NOMO-1 treated with DMSO at 0.1 percent for 48 hours (cell line): ENCODE data around the gene PLA2G15.
"Not testable (repeated sequence)": the region's sequence is repeated elsewhere in the genome, so short reads cannot be mapped to it uniquely, and the experiment has no call there.

ENCODE experiments used
- DNase-seq: peaks from one replicate; lab custom pipeline; 2025; ENCODE audit not compliant: unreplicated experiment; lab: John Stamatoyannopoulos, UW

PLA2G15 gene

DNA sequence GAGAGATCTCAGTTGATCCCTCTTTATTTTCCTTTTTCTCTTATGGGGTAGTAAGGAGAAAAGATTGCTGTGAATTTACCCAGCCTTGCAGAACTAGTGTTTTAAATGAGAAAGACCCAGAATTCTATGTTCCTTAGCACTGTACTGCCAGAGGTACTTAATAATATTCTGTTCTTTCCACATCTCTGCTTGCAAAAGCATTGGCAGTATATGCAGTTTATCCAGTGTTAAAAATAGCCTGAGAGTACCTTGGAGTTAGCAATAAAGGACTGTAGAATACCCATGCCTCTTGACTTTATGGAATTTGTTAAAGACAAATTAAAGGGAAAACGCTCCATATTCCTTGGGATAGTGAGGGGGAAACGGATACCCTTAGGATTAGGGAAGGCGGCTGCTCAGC, 31.1 kb downstream of the PLA2G15 start:
- no peak for DNase-seq

DNA sequence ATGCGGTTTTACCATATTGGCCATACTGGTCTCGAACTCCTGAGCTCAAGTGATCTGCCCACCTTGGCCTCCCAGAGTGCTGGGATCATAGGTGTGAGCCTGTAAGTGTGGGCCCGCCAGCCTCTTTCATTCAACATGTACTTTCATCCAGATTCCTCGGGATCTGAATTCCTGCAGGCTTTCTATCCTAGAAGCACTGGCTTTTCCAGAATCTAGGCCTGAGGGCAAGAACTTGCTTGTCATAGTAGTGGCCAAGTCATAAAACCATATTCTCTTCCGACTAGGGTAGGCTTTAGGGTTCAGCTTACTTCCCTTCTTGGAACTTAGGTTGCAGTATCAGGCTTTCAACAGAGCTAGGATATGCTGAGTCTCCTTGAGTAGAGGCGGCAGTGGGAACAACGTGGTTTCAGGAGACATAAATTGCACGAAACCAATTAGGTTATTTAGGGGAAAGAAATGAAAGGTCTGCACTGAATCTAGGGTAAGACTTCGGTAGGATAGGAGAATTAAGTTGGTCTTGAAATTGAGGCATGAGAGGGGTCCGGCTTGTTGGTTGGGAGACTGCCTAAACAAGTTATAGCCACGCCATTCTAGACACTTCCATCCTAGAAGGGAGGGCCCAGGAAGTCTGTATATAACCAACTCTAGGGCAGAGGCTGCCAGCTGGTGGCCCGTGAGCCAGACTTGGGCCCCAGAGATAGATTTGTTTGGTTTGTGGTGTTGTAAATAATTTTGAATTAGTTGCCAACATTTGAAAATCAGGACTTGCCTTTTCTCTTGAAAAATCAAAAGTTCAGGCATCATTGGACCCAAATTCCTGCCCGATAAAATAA, 34.8 kb downstream of the PLA2G15 start:
- DNase-seq: no peak

DNA sequence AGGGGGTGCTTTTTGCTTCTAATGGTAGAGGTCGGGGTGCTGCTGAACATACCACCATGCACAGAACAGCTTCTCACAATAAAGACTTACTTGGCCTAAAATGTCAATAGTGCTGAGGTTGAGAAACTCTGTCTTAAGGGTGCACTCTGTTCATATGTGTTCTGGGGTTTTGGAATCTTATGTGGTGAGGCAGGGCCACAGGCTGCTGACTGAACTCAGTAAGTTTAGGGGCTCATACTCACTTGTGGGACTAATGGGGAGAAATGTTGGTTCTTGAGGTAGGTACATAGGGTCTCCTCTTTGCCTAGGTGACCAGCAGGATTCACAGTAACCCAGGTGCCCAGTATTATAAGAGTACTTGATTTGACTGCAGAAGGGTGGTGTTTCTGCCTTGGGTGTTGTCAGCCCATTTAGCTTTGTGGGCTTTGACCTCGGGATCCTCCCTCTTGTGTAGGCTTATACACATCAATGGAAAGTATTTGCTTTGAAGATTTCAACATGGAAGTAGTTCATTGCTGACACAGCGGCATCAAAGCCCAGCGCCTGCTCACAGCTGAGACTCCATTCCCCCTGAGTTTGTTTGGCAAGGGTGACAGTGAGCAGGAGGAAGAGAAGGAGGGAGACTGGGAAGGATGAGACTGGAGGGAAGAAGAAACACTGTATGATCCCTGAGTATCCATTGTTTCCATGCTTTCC, 36.3 kb downstream of the PLA2G15 start:
- DNase-seq: no peak

DNA sequence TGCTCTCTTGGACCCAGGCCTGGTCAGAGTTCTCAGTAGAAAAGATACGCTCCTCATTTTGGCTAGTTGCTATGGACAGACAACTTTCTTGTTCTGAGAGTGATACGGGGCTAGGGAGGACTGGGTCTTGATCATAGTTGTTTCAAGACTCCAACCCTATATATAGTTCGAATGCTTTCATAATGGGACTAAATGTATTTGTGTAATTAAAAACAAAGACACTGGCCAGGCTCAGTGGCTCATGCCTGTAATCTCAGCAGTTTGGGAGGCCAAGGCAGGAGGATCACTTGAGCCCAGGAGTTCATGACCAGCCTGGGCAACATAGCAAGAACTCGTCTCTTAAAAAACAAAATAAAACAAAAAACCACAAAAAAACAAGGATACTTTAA, 36.9 kb downstream of the PLA2G15 start:
- DNase-seq: no peak

DNA sequence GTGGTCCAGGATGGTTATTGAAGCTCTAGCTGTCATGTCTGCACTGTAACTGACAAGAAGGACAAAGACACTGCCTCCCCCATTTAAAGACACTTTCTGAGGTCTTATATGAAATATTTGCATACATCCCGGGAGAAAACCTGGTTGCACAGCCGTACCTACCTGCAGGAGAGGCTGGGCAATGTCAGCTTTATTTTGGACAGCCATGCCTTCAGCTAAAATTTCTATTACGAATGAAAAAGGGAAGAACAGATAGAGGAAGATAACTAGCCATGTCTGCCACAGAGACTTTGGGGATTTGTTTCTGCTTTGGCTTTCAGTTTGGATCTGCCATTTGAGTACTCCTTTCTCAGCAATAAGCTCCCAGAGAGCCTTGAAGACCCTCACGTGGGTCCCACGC, 38.2 kb downstream of the PLA2G15 start:
- peak; percentile 17 for DNase-seq

DNA sequence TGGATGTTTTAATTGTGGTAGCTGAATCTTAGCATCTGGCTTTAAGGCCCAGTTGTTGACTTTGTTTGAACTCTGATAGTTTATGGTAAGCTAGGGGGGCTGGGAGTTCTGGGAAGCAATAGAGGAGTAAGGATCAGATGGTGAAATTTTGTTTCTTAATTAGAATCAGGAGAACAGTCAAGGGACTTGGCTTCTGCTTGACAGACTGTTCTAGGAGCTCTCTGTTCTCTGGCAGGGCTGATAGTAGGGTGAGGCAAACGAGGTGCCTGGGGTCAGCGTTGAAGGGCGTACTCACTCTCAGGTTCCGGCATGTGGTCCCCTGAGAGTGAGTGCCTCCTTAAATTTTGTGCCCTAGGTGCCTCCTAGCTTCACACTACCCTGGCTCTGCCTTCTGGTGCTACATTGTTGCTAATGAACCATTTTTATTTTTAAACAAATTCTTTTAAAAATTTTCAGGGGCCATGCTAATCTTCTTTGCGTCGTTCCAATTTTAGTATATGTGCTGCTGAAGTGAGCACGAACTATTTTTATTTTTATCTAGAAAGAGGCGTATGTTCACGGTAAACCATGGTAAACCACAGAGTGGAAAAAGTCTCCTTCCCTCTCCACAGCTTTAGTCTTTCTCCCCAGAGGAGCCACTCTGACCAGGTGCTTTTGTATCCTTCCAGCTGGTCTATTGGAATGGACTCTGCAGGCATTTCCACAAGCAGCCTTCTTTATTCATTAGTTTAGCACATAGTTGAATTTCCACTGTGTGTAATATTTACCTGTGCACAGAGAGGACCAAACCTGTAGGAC, 38.8 kb downstream of the PLA2G15 start:
- DNase-seq: no peak

DNA sequence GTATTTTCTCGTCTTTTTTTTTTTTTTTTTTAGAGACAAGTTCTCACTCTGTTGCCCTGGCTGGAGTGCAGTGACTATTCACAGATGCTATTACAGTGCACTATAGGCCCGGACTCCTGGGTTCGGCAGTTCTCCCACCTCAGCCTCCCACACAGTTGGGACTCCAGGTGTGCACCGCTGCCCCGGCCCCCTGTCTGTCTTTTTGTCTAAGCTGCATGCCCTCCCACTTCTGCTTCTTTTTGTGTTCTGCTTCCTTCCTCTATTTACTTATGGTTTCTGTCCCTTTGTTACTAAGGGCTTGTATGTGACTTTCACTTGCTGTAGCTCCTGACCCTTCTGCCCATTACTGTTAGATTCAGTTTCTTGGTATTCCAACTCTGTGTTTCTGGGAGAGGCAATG, 39.7 kb downstream of the PLA2G15 start:
- peak; percentile 85 for DNase-seq

DNA sequence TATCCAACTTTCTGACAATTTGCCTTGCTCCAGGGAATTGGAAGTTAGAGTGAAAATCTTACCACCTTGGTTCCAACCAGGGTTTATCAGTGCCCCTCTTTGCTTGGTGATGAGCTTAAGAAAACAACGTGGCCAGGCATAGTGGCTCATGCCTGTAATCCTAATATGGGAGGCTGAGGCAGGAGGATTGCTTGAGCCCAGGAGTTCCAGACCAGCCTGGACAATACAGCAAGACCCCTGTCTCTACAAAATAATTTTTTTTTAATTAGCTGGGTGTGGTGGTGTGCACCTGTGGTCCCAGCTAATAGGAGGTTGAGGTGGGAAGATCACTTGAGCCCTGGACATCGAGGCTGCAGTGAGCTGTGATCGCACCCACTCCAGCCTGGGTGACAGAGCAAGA, 40.5 kb downstream of the PLA2G15 start:
- no peak for DNase-seq

DNA sequence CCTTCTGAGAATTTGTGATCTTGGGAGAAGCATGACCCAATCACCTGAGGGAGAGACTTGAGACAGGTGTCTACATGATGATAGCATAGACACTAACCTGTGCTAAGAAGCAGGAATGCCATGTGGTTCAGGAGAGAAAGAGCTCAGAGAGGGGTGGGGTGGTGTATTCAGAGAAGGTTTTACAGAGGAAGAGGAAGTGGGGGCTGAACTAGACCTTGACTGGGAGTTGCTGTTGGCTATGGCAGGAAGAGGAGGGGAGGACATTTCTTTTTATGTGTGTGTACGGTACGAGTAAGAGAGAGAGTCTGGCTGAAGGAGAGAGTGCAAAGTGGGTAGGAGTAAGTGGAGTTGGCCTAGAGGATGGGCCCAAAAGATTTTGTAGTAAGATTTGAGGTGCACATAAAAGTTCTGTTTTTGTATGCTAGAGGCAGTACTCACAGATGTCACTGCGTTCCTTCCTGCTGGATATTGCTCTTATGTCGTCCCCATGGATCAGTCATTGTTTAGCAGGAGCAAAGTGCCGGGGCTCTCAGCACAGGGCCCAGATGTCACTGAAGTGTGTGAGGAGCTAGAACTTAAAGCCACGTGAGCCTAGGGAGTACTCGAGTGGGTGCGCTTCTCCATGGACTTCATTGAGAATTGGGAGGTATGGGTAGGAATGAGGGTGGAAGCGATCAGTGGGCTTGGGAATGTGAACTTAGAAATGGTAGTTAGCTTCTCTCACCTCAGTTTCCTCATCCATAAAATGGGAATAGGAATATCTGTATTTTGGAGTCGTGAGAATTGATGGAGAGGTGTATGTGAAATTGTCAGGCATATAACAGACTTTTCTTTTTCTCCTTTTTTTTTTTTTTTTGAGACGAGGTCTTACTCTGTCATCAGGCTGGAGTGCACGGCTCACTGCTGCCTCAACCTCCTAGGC, 41.2 kb downstream of the PLA2G15 start:
- DNase-seq: peak; percentile 60

DNA sequence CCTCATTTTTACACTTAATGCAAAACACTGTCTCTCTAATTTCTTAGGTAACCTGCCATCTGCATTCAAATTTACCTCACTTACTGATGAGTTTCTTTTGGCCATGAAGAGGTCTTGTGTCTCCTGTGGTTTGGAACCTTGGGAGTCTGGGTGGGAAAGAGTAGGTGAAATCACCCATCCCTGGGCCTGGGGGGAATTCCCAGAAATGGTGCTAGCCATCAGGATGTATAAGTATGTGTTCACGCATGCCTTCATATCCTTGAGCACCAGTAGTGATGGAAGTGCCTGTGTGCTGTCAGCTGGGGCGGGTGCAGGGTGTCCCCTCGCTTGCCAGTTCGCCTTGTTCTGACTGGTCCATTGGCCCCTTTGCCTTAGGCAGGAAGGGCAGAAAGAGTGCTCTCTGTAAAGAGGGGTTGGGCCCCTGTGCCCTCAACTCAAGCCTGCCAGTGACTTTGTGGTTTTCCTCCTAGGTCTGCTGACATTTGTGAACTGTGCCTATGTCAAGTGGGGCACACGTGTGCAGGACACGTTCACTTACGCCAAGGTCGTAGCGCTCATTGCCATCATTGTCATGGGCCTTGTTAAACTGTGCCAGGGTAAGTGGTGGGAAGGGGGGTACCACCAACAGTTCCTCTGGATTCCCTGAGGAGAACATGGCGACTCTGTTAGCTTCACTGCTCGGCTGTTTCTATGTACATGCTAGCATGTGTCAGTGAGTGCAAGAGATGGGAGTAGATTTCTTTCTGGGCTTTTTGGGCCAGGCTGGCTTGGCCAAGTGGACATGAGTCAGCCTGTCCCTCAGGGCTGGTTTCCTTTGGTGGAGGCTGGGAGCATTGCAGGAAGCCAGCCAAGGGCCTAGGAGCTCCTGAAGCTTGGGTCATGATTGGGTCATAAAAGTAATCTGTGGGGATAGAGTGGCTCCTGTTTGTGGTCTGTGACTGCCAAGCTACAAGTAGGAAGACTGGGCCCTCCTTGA, 42.4 kb downstream of the PLA2G15 start:
- DNase-seq: no peak

DNA sequence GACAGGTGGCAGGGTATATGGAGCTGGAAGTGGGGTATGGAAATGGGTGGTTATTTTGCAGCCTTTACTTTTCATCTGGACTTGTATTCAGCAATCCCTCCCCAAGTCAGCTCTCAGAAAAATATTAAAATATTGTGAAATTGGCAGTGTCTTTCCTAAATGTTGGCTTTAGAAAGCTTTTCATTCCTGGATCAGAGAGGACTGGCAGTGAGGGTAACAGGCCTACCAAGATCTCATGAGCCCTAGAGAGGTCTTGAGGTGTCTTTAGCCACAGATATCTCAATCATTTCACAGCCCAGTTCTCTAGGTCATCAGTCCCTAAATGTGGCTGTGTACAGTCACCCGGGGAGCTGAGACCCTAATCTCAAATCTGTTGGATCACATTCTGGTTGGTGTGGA, 43.1 kb downstream of the PLA2G15 start:
- no peak for DNase-seq

DNA sequence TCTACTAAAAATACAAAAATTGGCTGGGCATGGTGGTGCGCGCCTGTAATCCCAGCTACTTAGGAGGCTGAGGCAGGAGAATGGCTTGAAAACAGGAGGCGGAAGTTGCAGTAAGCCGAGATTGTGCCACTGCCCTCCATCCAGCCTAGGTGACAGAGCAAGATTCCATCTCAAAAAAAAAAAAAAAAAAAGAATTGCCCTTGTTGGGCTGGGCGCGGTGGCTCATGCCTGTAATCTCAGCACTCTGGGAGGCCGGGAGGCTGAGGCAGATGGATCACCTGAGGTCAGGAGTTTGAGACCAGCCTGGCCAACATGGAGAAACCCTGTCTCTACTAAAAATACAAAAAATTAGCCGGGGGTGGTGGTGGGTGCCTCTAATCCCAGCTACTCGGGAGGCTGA, 43.6 kb downstream of the PLA2G15 start:
- DNase-seq: not testable (repeated sequence)

DNA sequence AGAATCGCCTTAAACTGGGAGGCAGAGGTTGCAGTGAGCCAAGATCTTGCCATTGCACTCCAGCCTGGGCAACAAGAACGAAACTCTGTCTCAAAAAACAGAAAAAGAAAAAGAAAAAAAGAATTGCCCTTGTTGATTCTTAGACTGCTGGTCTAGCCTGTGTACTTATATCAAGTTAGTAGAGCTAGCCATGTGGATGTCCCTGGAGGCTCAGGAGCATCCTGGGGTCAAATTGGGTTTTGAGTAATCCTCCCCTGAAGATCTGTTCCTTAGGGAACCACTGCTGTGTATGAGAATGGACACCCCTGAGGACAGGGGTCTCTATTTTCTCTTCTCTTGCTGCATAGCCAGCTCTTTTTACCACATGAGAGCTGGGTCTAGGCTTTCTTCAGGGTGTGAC, 44.0 kb downstream of the PLA2G15 start:
- no peak for DNase-seq

DNA sequence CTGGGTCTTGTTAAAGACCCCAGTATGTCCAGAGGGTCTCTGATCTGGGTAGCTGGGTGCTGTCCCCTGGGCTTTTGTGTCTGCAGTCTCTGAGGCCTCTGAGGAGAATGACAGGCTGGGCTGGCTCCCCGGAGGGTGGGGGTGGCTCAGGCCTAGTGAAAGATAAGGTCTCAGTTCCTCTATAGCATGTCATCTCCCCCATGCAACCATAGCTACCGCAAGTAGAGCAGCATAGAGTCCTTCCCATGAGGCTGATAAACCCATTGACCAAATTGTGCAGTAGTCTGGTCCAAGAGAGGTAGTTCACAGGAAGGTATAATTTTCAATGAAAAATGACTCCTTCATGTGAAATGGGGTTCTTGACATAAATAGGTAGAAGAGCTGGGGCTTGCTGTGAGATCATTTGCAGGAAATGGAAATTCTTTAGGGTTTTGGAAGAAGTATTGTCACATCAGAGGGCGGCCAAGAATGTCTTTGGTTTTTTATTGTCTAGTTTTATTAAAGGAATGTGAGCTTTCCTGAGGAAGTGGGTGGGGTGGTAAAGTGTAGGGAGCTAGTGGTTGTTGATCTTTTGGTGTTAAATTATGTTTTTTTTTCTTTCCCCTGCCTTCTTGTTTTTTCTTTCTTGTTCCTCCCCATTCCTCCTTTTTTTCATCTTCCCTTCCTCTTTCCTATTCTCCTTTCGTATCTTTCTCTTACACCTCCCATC, 44.6 kb downstream of the PLA2G15 start:
- DNase-seq: peak; percentile 12

DNA sequence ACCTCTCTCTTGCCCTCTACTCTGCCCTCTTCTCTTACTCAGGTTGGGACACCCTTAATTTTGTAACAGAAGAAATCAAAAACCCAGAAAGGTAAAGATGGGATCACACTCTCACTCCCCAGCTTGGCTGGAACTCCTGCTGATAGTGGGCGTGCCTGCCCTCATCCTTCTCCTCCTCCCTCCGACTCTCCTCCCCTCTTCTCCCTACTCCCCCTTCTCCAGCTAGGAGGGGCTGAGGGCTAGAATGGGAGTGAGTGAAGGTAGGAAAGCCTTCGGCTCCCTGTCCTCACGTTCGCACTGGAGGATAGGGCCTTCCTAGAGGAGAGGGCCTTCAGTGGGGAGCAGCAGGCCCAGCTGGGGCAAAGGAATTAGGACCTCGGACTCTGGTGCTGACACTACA, 45.3 kb downstream of the PLA2G15 start:
- DNase-seq: no peak

DNA sequence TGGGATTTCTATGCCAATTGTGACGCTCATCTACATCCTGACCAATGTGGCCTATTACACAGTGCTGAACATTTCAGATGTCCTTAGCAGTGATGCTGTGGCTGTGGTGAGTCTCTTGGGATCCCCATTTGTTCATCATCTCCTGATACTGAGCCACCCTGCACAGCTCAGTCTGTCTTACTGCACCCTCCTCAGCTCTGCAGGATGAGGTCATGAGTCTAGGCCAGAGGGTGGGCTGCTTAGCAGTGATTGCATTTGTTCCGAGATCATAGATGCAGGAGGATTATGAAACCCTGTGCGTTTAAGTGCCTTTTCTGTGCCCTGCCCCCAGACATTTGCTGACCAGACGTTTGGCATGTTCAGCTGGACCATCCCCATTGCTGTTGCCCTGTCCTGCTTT, 46.1 kb downstream of the PLA2G15 start:
- no peak for DNase-seq

DNA sequence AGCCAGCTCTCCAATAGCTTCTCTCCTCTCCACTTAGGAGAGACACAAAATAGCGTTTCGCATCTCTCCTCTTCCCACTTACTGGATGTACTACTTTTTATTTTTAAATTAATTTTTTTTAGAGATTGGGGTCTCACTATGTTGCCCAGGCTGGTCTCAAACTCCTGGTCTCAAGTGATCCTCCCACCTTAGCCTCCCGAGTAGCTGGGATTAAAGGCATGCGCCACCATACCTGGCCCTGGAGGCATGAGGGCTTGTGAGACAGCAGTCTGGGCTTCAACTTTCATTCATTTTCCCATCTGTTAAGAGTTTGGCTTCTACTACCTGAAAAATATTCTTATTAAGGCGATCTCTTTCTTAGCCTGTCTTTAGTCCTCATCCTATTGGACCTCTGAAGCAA, 47.3 kb downstream of the PLA2G15 start:
- no peak for DNase-seq

DNA sequence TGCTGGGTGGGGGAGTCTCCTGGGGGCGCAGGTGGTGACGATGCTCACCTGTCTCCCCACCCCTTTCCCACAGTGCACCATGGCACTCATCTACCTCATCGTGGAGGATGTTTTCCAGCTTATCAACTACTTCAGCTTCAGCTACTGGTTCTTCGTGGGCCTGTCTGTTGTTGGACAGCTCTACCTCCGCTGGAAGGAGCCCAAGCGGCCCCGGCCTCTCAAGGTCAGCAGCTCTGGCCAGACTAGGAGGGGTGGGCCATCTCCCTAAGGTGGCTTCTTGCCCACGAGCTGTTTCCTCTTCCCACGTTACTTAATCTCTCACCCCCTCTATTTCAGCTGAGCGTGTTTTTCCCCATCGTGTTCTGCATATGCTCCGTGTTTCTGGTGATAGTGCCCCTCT, 51.1 kb downstream of the PLA2G15 start:
- DNase-seq: no peak

DNA sequence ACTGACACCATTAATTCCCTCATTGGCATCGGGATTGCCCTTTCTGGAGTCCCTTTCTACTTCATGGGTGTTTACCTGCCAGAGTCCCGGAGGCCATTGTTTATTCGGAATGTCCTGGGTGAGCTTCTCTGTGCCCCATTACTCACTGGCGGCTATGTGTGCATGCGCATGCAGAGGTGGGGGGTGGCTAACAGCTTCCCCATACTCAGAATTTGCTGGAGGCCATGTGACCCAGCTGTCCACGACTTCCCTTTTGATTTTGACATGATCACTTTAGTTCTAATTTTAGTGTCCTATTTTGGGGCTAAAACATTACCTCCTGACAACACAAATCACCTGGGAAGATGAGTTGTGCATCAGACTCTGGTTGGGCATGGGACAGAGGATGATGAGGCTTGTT, 51.5 kb downstream of the PLA2G15 start:
- DNase-seq: peak; percentile 36
